SIG-M5 (cell line): ENCODE data around the gene ZKSCAN1.
A peak's percentile ranks its signal among the peaks of the same experiment; 100 is the strongest.
"Not testable (repeated sequence)": the region's sequence is repeated elsewhere in the genome, so short reads cannot be mapped to it uniquely, and the experiment has no call there.

Experiments used
- DNase-seq: peaks from one replicate; lab custom pipeline; 2025; lab: John Stamatoyannopoulos, UW

The ZKSCAN1 gene

GRCh38 chr7:100015232-100016214 is at the start of gene ZKSCAN1:
Gene ZKSCAN1 (plus strand): TSS chr7:100015596. CDS start chr7:100023507, 7,911 bp downstream.
- DNase-seq: peak; percentile 26

GRCh38 chr7:99969298-99969697 is 46.1 kb upstream of the ZKSCAN1 start:
- DNase-seq: no peak

GRCh38 chr7:99969813-99970212 is 45.6 kb upstream of the ZKSCAN1 start:
- not testable (repeated sequence) for DNase-seq

GRCh38 chr7:99971242-99971641 is 44.2 kb upstream of the ZKSCAN1 start:
- no peak for DNase-seq

DNA sequence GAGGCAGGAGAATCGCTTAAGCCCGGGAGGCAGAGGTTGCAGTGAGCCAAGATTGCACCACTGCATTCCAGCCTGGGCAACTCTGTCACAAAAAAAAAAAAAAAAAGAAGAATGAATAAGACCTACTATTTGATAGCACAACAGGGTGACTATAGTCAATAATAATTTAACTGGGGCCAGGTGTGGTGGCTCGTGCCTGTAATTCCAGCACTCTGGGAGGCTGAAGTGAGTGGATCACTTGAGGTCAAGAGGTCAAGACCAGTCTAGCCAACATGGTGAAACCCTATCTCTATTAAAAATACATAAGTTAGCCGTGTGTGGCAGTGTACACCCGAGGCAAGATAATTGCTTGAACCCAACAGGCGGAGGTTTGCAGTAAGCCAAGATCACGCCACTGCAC is 41.6 kb upstream of the ZKSCAN1 start:
- DNase-seq: not testable (repeated sequence)

- DNase-seq: no peak
Observed at GRCh38 chr7:99974681-99975080, 40.7 kb upstream of the ZKSCAN1 start.

GRCh38 chr7:99975782-99976521 is 39.4 kb upstream of the ZKSCAN1 start, which contains the start of gene AZGP1:
Gene AZGP1 (minus strand): TSS chr7:99976031. CDS start chr7:99976020, 11 bp downstream.
- DNase-seq: no peak

- no peak for DNase-seq
Observed at GRCh38 chr7:99976626-99977025, 38.8 kb upstream of the ZKSCAN1 start.

DNA sequence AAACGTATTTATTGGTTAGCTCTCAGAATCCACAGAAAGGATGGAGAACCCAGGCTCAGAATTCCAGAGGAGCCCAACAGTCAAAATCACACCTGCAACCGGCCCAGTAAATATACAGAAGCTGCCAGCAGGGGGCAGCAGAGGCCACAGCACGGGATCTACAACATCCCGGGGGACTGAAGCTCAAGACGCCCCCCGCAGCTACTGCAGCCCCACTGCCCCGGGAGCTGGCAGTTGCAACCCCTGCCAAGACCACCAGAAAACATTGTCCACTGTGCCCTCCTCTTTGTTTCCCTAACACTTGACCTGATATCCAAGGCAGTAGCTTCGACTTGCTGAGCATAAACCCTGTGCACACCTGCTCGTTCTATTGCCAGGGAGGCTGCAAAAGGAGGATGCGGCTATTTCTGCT is 35.6 kb upstream of the ZKSCAN1 start:
- DNase-seq: not testable (repeated sequence)

DNA sequence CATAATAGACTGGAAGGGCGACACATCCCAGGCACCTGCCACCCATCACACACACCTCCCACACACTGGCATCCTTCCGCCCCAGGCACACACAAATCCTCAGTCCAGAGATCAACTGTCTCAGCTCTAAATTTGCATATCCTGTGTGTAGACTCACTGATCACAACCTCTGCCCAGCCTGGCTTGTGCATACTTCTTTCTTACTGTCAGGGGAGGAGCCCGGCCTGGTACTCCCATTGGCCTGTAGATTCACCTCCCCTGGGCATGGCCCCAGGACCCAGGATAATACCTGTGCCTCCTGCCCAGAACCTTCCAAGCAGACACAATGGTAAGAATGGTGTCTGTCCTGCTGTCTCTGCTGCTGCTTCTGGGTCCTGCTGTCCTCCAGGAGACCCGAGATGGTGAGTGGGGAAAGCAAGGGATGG is 34.9 kb upstream of the ZKSCAN1 start:
- DNase-seq: not testable (repeated sequence)

GRCh38 chr7:99981066-99981465 is 34.3 kb upstream of the ZKSCAN1 start:
- not testable (repeated sequence) for DNase-seq

GRCh38 chr7:99984593-99984992 is 30.8 kb upstream of the ZKSCAN1 start:
- no peak for DNase-seq

DNA sequence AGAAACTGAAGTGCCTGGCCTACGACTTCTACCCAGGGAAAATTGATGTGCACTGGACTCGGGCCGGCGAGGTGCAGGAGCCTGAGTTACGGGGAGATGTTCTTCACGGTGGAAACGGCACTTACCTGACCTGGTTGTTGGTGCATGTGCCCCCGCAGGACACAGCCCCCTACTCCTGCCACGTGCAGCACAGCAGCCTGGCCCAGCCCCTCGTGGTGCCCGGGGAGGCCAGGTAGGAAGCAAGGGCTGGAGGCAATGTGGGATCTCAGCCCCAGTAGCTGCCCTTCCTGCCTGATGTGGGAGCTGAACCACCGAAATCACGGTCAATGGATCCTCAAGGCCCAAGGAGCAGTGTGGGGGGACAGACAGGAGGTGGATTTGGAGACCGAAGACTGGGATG is 28.1 kb upstream of the ZKSCAN1 start:
- DNase-seq: not testable (repeated sequence)

GRCh38 chr7:99987846-99988245 is 27.6 kb upstream of the ZKSCAN1 start:
- DNase-seq: no peak

- DNase-seq: no peak
Observed at GRCh38 chr7:99990460-99990852, 24.9 kb upstream of the ZKSCAN1 start.

- not testable (repeated sequence) for DNase-seq
Observed at GRCh38 chr7:99991543-99991942, 23.9 kb upstream of the ZKSCAN1 start.

GRCh38 chr7:99992330-99993038 is 22.9 kb upstream of the ZKSCAN1 start:
- DNase-seq: no peak

- DNase-seq: no peak
Observed at GRCh38 chr7:99994819-99995218, 20.6 kb upstream of the ZKSCAN1 start.

DNA sequence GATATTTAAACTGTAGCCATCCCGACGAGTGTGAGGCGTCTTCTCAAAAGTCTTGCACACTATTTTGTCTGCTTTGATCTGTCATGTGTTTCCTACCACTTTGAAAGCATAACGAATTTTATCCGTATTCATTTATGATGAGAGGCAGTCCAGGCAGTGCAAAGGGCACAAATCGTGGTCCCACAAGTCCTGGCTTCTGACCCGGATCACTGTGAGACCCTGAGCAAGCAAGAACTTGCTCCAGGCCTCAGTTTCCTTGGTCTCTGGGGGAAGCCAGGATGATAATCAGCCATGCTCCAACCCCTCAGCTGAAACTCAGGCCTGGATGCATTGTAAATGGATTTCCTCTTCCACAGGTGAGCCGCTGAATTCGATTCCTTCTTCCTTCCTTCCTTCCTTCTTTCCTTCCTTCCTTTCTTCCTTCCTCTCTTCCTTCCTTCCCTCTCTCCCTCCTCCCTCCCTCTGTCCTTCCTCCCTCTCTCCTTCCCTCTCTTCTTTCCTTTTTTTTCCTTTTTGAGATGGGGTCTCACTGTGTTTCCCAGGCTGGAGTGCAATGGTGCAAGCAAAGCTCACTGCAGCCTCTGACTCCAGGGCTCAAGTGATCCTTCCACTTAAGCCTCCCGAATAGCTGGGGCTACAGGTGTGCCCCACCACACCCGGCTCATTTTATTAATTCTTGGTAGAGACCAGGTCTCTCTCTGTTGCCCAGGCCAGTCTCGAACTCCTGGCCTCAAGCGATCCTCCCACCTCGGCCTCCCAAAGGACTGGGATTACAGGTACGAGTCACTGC is 18.4 kb upstream of the ZKSCAN1 start:
- no peak for DNase-seq

GRCh38 chr7:99997545-99998137 is 17.8 kb upstream of the ZKSCAN1 start:
- no peak for DNase-seq

DNA sequence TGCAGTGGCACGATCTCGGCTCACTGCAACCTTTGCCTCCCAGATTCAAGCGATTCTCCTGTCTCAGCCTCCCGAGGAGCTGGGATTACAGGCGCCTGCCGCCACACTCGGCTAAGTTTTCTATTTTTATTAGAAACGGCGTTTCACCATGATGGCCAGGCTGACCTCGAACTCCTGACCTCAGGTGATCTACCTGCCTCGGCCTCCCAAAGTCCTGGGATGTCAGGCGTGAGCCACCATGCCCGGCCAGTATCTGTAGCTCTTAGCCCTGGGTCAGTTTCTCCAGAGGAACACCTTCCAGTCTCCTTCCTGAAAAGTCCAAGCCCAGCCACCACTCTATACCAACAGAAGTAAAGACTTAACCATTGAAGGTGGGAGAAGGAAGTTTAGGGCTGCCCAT is 15.2 kb upstream of the ZKSCAN1 start:
- no peak for DNase-seq
